Muscle of back (tissue), 11 donors: ENCODE data around the gene DLGAP1. TPM values are rescaled to one million over a fixed set of nuclear protein-coding genes. Genes with fewer than 3 reads are reported as not detected.
"Not testable (repeated sequence)": the region's sequence is repeated elsewhere in the genome, so short reads cannot be mapped to it uniquely, and the experiment has no call there.

ENCODE experiments used
- DNase-seq, 3 donors: peaks; one replicate each; pipeline versions ENCODE4 v3.0.0 to v3.0.0-alpha.2; 2013
- polyA plus RNA-seq, 10 donors: library from polyadenylated mRNA; unstranded; fragments of 120-200 nt; gene quantifications; one replicate each; pipeline ENCODE4 v1.2.1, GENCODE V29; 2013; ENCODE audit not compliant: insufficient read length in 10 of 10

Gene DLGAP1
- polyA plus RNA-seq, 10 donors: 1.3 to 3.5 (median 2.1) TPM

DNA sequence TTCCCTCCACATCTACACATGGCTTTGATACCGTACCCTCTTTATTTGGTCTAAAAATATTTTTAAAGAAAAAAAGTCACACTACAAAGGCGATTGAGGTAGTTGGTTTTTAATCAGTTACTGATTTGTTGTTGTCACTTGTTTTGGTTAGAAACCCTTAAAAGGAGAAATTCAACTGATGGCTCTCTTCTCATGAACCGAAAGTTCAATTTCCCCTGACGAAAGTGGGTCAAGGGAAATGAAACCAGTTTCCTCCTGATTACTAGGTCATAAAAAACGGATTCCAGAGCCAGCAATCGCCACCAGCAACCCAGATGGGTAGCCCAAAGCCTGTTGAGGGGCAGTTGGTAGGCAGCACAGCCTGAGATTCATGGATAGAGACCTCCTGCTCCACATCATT, 63.2 kb downstream of the DLGAP1 start:
- no peak for DNase-seq

GRCh38 chr18:4385876-4386275, 69.2 kb downstream of the DLGAP1 start:
- no peak for DNase-seq

GRCh38 chr18:4384932-4385331, 70.2 kb downstream of the DLGAP1 start:
- DNase-seq: no peak

DNA sequence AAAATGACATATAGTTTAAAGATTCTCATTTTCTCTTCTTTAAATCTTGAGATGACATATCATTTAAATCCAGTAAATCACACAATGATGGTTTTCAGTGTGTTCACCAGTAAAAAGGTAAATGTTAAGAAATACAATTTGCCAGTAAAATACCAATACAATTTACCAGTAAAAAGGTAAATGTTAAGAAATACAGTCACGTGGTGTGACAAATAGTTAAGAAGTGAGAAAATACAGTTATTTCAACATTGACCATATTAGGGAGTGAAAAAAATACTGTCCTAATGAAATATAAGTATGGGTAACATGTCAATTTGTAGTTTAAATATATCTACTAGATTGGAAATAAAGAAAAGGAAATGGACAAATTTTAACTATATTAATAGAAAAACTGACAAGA, 80.5 kb downstream of the DLGAP1 start:
- DNase-seq: no peak

- no peak for DNase-seq
Observed at GRCh38 chr18:4369705-4370104, 85.4 kb downstream of the DLGAP1 start.

DNA sequence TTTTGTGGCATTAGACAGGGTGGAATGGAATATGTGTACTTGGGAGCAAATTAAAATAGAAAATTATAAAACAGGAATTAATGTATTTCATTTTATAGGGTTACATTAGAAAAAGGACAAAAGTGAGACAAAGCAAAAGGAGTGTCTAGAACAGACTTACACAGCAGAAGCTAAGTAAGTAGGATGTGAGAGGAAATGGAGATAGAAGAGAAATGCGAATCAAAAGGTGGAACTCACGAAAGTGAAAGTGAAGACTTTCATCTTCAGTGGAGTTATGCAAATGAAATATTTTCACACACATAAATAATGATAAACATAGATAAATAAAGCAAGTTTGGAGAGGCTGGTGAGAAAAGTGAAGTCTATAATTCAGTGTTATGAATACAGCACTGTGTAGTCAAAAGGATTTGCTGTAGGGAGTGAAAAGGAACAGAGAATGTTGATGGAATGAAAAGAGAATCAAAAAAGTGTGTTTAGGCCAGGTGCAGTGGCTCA, 94.8 kb downstream of the DLGAP1 start:
- DNase-seq: no peak

GRCh38 chr18:4358618-4359017, 96.5 kb downstream of the DLGAP1 start:
- DNase-seq: no peak

DNA sequence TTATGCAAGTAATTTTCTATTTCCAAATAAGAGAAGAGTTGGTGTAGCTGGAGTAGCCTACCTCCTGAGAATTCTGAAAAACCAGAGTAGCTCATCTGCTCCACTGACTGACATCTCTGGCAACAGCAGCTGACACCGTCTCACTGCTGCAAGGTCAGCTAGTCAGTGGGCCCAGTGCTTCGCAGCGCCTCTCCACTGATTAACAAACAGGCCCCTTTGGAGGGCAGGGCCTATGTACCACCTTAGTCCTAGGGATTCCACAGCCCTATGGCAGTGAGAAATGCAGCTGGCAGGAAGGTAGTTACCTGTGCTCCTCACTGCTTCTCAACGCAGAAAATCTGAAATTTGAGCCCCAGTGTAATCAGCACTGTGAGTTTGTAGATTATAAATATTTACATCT, 97.5 kb downstream of the DLGAP1 start:
- DNase-seq: no peak

DNA sequence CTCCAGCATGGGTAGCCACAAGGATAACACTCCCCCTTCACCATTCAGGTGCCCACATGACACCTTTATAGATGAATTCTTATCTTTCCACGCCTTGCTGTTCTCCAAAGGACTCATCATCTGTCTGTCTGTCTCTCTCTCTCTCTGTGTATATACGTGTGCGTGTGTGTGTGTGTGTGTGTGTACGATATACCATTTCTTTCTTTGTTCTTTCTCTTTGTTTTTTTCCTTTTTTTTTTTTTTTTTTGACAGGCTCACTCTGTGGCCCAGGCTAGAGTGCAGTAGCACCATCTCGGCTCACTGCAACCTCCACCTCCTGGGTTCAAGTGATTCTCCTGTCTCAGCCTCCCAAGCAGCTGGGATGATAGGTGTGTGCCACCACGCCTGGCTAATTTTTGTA, 98.2 kb downstream of the DLGAP1 start:
- DNase-seq: no peak

- DNase-seq: no peak
Observed at GRCh38 chr18:4353853-4354418, 101.2 kb downstream of the DLGAP1 start.

- peak in 1 of 3 donors; percentile 59 for DNase-seq
Observed at GRCh38 chr18:4352746-4353551, 102.2 kb downstream of the DLGAP1 start.

DNA sequence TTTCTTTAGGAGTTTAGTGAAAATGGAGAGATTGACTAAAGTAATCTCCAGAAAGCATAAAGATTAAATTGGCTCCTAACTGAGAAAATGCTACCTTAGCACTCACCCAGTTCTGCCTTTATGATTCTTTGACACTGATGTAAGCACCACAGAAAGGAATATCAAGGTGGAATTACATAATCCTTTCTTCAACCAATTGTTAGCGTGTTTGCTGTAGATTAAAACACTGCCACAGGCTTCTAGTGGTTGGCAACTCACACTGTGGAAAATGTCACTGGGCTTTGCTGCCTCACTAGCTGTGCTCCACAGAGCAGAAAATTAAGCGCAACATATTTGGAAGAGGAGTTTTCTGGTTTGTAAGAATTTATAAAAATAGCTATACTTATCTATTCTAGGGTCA, 104.1 kb downstream of the DLGAP1 start:
- DNase-seq: no peak

DNA sequence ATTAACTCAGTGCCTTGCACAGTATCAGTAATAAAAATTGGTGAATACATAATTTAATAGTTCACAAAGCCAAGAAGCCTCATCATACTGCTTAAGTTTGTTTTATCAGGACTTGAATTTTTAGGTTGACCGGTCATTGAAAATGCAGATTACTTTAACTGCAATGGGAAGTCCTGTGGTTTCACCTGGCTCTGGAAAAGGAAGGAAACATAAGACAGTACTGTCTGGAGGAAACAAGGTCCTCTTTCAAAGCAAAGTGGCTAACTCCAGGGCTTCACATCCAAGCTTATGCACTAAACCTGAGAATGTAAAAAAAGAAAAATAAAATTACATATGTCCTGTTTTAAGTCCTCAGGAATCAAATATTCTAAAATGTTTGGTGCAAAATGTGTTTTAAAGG, 119.7 kb downstream of the DLGAP1 start:
- DNase-seq: no peak

- no peak for DNase-seq
Observed at GRCh38 chr18:4333043-4333442, 122.1 kb downstream of the DLGAP1 start.

- DNase-seq: no peak
Observed at GRCh38 chr18:4319738-4320677, 135.1 kb downstream of the DLGAP1 start.

GRCh38 chr18:4318311-4318710, 136.8 kb downstream of the DLGAP1 start:
- DNase-seq: no peak

GRCh38 chr18:4311945-4312344, 143.2 kb downstream of the DLGAP1 start:
- DNase-seq: not testable (repeated sequence)

- DNase-seq: no peak
Observed at GRCh38 chr18:4311136-4311535, 144.0 kb downstream of the DLGAP1 start.

- no peak for DNase-seq
Observed at GRCh38 chr18:4309227-4309626, 145.9 kb downstream of the DLGAP1 start.

DNA sequence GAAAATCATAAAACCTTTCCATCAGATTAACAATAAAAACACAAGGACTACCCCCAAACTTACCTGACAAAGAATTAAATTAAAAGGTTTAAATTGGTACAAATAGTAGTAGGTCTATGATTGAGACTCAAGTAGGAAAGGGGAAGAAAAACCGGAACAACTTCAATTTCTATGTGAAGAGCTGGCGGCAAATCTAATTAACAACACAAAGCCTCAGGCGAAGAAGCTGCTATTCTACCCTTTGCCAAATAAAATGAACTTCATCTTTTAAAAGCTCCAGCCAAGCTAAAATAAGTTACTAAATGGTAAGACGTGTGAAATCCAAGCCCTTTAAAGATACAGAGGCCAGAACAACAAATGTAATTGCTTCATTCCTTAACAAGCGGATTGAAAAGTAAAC, 146.5 kb downstream of the DLGAP1 start:
- DNase-seq: no peak

- no peak for DNase-seq
Observed at GRCh38 chr18:4299395-4299794, 155.7 kb downstream of the DLGAP1 start.

GRCh38 chr18:4293337-4293736, 161.8 kb downstream of the DLGAP1 start:
- DNase-seq: no peak
